Smooth muscle cell (in vitro differentiated cells): Measurements from ENCODE around the gene CRACDL. TPM values are rescaled to one million over a fixed set of nuclear protein-coding genes. Genes with fewer than 3 reads are reported as not detected.
A peak's percentile ranks its signal among the peaks of the same experiment; 100 is the strongest.

ENCODE experiments used
- DNase-seq: peaks from one replicate; lab custom pipeline; 2025; ENCODE audit not compliant: unreplicated experiment; lab: John Stamatoyannopoulos, UW
- H2AFZ ChIP-seq: fragments of 200-600 bp; sonication (generic); 2 replicates; pipeline ENCODE4 v1.6.0; 2016; ENCODE audit warnings: antibody characterized with exemption, low read depth, mild to moderate bottlenecking
- H3F3A ChIP-seq: fragments of 200-600 bp; sonication (generic); 2 replicates; pipeline ENCODE4 v1.6.0; 2017; ENCODE audit warnings: antibody characterized with exemption, low read depth
- H3K27ac ChIP-seq: fragments of 200-600 bp; sonication (generic); 2 replicates; pipeline ENCODE4 v1.5.1; 2016; ENCODE audit warnings: low read depth, mild to moderate bottlenecking
- H3K27me3 ChIP-seq: fragments of 200-600 bp; sonication (generic); 2 replicates; pipeline ENCODE4 v1.6.1; 2016; ENCODE audit warnings: low read depth, mild to moderate bottlenecking
- H3K36me3 ChIP-seq: fragments of 200-600 bp; sonication (generic); 2 replicates; pipeline ENCODE4 v1.5.1; 2016; ENCODE audit warnings: low read depth
- H3K4me1 ChIP-seq: fragments of 200-600 bp; sonication (generic); 2 replicates; pipeline ENCODE4 v1.5.1; 2016; ENCODE audit warnings: low read depth
- H3K4me2 ChIP-seq: fragments of 200-600 bp; sonication (generic); 2 replicates; pipeline ENCODE4 v1.6.0; 2016; ENCODE audit warnings: mild to moderate bottlenecking
- H3K4me3 ChIP-seq: fragments of 200-600 bp; sonication (generic); 2 replicates; pipeline ENCODE4 v1.5.1; 2016; ENCODE audit warnings: mild to moderate bottlenecking
- H3K79me2 ChIP-seq: fragments of 200-600 bp; sonication (generic); 2 replicates; pipeline ENCODE4 v1.6.0; 2016; ENCODE audit warnings: low read depth, mild to moderate bottlenecking
- H3K9ac ChIP-seq: fragments of 200-600 bp; sonication (generic); 2 replicates; pipeline ENCODE4 v1.6.0; 2016; ENCODE audit warnings: low read depth
- H3K9me3 ChIP-seq: fragments of 200-600 bp; sonication (generic); replicated peaks from 2 replicates; pipeline ENCODE4 v1.5.1; 2016; ENCODE audit warnings: low read depth
- H4K20me1 ChIP-seq: fragments of 200-600 bp; sonication (generic); 2 replicates; pipeline ENCODE4 v1.6.0; 2016; ENCODE audit warnings: low read depth
- WGBS: methylation state at CpG from one replicate; pipeline ENCODE4 v1.1.7; 2016; ENCODE audit warnings: low lambda C conversion rate; 5-methylcytosine and 5-hydroxymethylcytosine counted together
- polyA plus RNA-seq: library from polyadenylated mRNA; unstranded; fragments of >200 nt; fragmentation: Nextera tagmentation; extraction: Ambion mirVana; gene quantifications from 2 replicates; pipeline ENCODE4 v1.2.1, GENCODE V29; 2016
- total RNA-seq: library from RNA; depleted of rRNA; stranded (reverse); fragments of >200 nt; gene quantifications from 2 replicates; pipeline ENCODE4 v1.2.3, GENCODE V29; 2014
- TF ChIP-seq, protein P1 (sequence below): fragments of 200-600 bp; sonication (generic); IDR thresholded peaks from 2 replicates; pipeline ENCODE4 v1.5.1; 2017; ENCODE audit warnings: borderline replicate concordance, mild to moderate bottlenecking, antibody characterized with exemption; ENCODE audit not compliant: insufficient read depth, poor library complexity, severe bottlenecking

Gene CRACDL
- total and polyA plus RNA-seq, 2 experiments from 2014 or later: 0.72 to 2.2 TPM

DNA sequence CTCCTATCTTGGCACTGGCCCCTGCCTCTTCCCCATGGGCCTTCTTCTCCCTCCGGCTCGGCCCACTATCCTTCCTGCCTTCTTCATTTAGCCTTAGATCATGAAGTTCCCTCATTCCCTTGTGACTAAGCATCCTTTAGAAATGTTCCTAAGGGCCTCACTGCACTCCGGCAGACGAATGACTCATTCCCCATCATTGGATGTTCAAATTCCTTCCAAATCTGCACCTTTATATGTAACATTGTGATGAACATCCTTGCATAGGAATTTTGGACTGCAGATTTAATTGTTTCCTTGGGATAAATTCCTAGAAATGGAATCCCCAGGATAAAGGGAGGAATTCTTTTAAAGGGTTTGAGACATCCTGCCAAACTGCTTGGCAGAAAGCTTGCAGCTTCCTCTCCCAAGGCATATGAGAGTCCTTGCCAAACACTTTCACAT, 19.0 kb downstream of the CRACDL start:
- no peak for DNase-seq
- Histone ChIP-seq H3K27ac (peak overlapping the region; percentile 86), H3K79me2 (no peaks in the 10 kb centered on the region), H3K27me3 (no peaks in the 10 kb centered on the region), H3K4me2 (peak overlapping the region; percentile 23), H3K4me3 (no peak overlapping the region), H3K4me1 (no peaks in the 10 kb centered on the region), H3K36me3 (no peaks in the 10 kb centered on the region), H2AFZ (no peak overlapping the region), H3K9me3 (no peaks in the 10 kb centered on the region), H3F3A (no peaks in the 10 kb centered on the region), H3K9ac (peak overlapping the region; percentile 59), H4K20me1 (no peaks in the 10 kb centered on the region)
- WGBS: 8% methylated on average over 4 of the region's 4 CpGs
- TF ChIP-seq, protein P1, sequence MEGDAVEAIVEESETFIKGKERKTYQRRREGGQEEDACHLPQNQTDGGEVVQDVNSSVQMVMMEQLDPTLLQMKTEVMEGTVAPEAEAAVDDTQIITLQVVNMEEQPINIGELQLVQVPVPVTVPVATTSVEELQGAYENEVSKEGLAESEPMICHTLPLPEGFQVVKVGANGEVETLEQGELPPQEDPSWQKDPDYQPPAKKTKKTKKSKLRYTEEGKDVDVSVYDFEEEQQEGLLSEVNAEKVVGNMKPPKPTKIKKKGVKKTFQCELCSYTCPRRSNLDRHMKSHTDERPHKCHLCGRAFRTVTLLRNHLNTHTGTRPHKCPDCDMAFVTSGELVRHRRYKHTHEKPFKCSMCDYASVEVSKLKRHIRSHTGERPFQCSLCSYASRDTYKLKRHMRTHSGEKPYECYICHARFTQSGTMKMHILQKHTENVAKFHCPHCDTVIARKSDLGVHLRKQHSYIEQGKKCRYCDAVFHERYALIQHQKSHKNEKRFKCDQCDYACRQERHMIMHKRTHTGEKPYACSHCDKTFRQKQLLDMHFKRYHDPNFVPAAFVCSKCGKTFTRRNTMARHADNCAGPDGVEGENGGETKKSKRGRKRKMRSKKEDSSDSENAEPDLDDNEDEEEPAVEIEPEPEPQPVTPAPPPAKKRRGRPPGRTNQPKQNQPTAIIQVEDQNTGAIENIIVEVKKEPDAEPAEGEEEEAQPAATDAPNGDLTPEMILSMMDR: no peak

GRCh38 chr2:98915751-98916358, 20.2 kb downstream of the CRACDL start:
- Histone ChIP-seq H3K4me3 (no peak overlapping the region), H3K79me2 (no peaks in the 10 kb centered on the region), H3K27me3 (no peaks in the 10 kb centered on the region), H3K4me2 (peak overlapping the region; percentile 23), H3K9me3 (no peaks in the 10 kb centered on the region), H4K20me1 (no peaks in the 10 kb centered on the region), H3K4me1 (no peaks in the 10 kb centered on the region), H3F3A (no peaks in the 10 kb centered on the region), H3K36me3 (no peaks in the 10 kb centered on the region), H3K9ac (peak overlapping the region; percentile 43), H3K27ac (peak overlapping the region; percentile 86), H2AFZ (no peak overlapping the region)
- TF ChIP-seq, protein P1: no peak
- no peak for DNase-seq
- 72% methylated on average over 9 of the region's 9 CpGs for WGBS

DNA sequence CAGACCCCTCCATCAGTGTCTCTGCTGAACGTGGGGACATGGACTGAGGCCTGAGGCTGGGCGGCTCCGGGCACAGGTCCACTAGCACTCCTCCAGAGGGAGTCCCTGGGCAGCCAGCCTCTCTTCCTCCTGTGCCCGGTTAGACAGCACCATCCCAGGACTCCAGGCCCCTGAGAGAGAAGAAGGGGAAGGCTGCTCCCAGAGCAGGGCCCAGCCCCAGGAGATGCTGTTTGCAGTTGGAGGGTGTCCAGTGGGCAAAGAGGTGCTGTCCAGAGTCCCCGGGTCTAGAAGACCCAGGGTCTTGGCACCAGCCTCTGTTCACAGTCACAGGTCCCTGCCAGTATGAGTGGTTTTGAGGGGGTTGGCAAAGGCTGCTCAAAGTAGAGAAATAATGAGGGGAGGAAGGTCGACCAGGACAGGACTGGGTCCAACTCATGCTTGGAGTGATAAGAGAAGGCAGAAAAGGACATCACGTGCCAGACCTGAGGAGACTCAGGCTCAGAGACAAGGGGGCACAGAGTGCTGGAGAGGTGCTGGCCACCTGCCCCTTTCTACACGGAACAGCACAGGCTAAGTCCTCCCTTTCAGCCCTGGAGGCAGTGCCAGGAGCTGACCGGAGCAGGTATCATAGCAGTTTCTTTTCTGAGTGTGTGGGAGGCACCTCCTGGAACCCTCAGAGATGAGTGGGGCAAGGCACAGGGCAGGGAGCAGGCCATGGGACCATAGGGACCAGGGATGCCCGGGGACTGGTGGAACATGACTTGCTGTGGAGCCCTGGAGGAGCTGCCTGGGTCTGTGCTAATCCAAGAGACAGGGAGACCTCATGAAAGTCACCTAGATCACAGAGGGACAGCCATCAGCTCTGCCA, 21.1 kb downstream of the CRACDL start:
- Histone ChIP-seq H3K9me3 (no peaks in the 10 kb centered on the region), H3F3A (no peaks in the 10 kb centered on the region), H3K79me2 (no peaks in the 10 kb centered on the region), H3K9ac (no peak overlapping the region), H4K20me1 (no peaks in the 10 kb centered on the region), H3K4me1 (no peaks in the 10 kb centered on the region), H3K4me3 (no peak overlapping the region), H3K27ac (peak overlapping the region; percentile 86), H3K4me2 (no peak overlapping the region), H2AFZ (no peak overlapping the region), H3K36me3 (no peaks in the 10 kb centered on the region), H3K27me3 (no peaks in the 10 kb centered on the region)
- WGBS: 92% methylated on average over 10 of the region's 10 CpGs
- no peak for DNase-seq
- TF ChIP-seq, protein P1: no peak
